Measurements from ENCODE around the gene SPATA31D1. TPM values are rescaled to one million over a fixed set of nuclear protein-coding genes. Genes with fewer than 3 reads are reported as not detected.

SPATA31D1 gene
- total RNA-seq, 2 experiments from 2014 or later, result not detected

- no peak for DNase-seq
- H3K36me3 Mint-ChIP-seq (ENCODE audit: low read depth), result no peaks in the 10 kb centered on the region
- H3K4me1 Mint-ChIP-seq (ENCODE audit: low read depth), result no peaks in the 10 kb centered on the region
- CTCF ChIA-PET, result no interaction called here
- H3K9me3 Mint-ChIP-seq (ENCODE audit: insufficient read depth), result no peaks in the 10 kb centered on the region
- ATAC-seq, result no peak
- POLR2A ChIA-PET, result no interaction called here
- H3K27me3 Mint-ChIP-seq (ENCODE audit: low read depth), result no peaks in the 10 kb centered on the region
- H3K4me3 Mint-ChIP-seq, result no peak overlapping the region
- no peak overlapping the region for H3K27ac Mint-ChIP-seq
These were observed 43.1 kb downstream of the SPATA31D1 start for GRCh38 chr9:82031538-82032280.

GRCh38 chr9:82034956-82035731 is 46.6 kb downstream of the SPATA31D1 start:
- ChIA-PET POLR2A (no interaction called here), CTCF (interaction anchor here (0.6 kb wide), 1 partner anchor 189 kb away, joined by 3 read pairs; no protein-coding TSS in a partner anchor)
- Mint-ChIP-seq H3K4me3 (no peak overlapping the region), H3K4me1 (ENCODE audit: low read depth) (no peaks in the 10 kb centered on the region), H3K36me3 (ENCODE audit: low read depth) (no peaks in the 10 kb centered on the region), H3K27me3 (ENCODE audit: low read depth) (no peaks in the 10 kb centered on the region), H3K9me3 (ENCODE audit: insufficient read depth) (no peaks in the 10 kb centered on the region), H3K27ac (no peak overlapping the region)
- DNase-seq (no peak), ATAC-seq (no peak)

- H3K4me1 Mint-ChIP-seq (ENCODE audit: low read depth), result no peaks in the 10 kb centered on the region
- no peaks in the 10 kb centered on the region for H3K36me3 Mint-ChIP-seq (ENCODE audit: low read depth)
- H3K27me3 Mint-ChIP-seq (ENCODE audit: low read depth), result no peaks in the 10 kb centered on the region
- ATAC-seq (no peak), DNase-seq (no peak)
- ChIA-PET CTCF (no interaction called here), POLR2A (no interaction called here)
- no peak overlapping the region for H3K4me3 Mint-ChIP-seq
- no peaks in the 10 kb centered on the region for H3K9me3 Mint-ChIP-seq (ENCODE audit: insufficient read depth)
- H3K27ac Mint-ChIP-seq, result no peak overlapping the region
These were observed 47.5 kb downstream of the SPATA31D1 start for GRCh38 chr9:82036086-82036485.

GRCh38 chr9:82037126-82037525 is 48.6 kb downstream of the SPATA31D1 start:
- H3K27ac Mint-ChIP-seq, result no peak overlapping the region
- ChIA-PET CTCF (no interaction called here), POLR2A (no interaction called here)
- H3K36me3 Mint-ChIP-seq (ENCODE audit: low read depth), result no peaks in the 10 kb centered on the region
- no peak for DNase-seq
- H3K4me3 Mint-ChIP-seq, result no peak overlapping the region
- H3K4me1 Mint-ChIP-seq (ENCODE audit: low read depth), result no peaks in the 10 kb centered on the region
- no peak for ATAC-seq
- H3K27me3 Mint-ChIP-seq (ENCODE audit: low read depth), result no peaks in the 10 kb centered on the region
- no peaks in the 10 kb centered on the region for H3K9me3 Mint-ChIP-seq (ENCODE audit: insufficient read depth)

- DNase-seq (no peak), ATAC-seq (no peak)
- Mint-ChIP-seq H3K9me3 (ENCODE audit: insufficient read depth) (no peaks in the 10 kb centered on the region), H3K36me3 (ENCODE audit: low read depth) (no peaks in the 10 kb centered on the region), H3K27ac (no peak overlapping the region), H3K4me3 (no peak overlapping the region), H3K4me1 (ENCODE audit: low read depth) (no peaks in the 10 kb centered on the region), H3K27me3 (ENCODE audit: low read depth) (no peaks in the 10 kb centered on the region)
- POLR2A ChIA-PET, result no interaction called here
- CTCF ChIA-PET, result no interaction called here
These were observed 50.3 kb downstream of the SPATA31D1 start for GRCh38 chr9:82038897-82039296.

Other genes starting within 250 kb of the SPATA31D1 start
- not detected for gene SPATA31D4, start 60.3 kb upstream of the SPATA31D1 start, total RNA-seq
- not detected for gene SPATA31D3, start 45.3 kb upstream of the SPATA31D1 start, total RNA-seq

Measured in activated CD8-positive, alpha-beta T cell treated with anti-CD3 and anti-CD28 coated beads, Interleukin-2, amount 10 ng/mL, durations not matched to agents 7 days and 5 days (primary cell).